CMK (cell line): Measurements from ENCODE around the gene TPM2.

Experiments used
- DNase-seq: peaks from one replicate; pipeline ENCODE4 v3.0.0-alpha.2; 2010; ENCODE audit warnings: low read depth

Gene TPM2

GRCh38 chr9:35718721-35719511, 29.2 kb upstream of the TPM2 start:
- no peak for DNase-seq

- DNase-seq, result no peak
Observed at GRCh38 chr9:35717132-35717870, 27.6 kb upstream of the TPM2 start.

DNA sequence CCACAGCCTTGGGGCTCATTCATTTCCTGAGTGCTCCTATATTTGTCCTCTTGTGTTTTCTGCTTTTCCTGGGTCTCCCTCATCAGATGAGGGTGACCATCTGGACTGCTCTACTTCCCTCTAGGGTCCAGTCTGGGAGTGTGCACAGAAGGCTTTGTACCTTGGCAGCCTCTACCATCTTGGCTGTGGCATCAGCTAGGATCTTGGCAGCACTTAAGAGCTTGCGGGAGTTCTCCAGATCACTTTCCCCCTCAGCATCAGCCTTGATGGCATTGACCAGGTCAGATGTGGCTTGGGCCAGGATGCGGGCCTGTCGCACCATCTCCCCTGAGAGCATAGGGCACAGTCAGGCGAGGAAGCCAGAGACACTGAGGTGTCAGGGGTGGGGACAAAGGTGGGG, 26.5 kb upstream of the TPM2 start:
- DNase-seq, result no peak

GRCh38 chr9:35714579-35715252, 25.0 kb upstream of the TPM2 start:
- no peak for DNase-seq

DNA sequence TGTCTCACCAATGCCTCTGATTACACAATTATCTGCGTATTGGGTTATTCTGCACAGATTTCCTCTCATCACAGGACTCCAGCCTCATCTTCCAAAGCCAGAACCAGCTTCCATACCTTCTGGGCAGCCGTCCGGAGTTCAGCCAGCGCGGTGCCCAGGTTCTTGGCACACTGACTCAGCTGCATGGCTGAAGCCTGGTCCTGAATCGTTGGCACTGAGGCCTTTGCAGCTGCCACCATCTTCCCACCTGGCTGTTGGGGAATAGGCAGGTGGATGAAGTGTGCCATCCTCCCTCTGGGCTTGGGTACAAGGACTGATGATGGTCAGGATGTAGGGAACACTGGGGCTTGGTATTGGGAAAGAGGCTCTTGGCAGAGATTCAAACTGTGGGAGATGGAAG, 24.4 kb upstream of the TPM2 start:
- no peak for DNase-seq

DNA sequence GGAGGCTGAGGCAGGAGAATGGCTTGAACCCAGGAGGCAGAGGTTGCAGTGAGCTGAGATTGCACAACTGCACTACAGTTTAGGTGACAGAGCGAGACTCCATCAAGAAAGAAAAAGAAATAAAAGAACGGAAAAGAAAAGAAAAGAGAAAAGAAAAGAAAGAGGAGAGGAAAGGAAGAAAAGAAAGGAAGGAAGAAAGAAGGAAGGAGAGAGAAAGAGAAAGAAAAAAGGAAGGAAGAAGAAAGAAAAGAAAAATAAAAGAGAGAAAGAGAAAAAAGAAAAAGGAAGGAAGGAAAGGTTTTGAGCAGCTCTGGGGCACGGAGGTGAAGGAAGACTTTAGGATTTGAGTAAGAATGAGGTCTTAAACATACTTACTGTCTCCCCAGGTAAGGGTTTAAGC, 23.9 kb upstream of the TPM2 start:
- DNase-seq, result no peak

DNA sequence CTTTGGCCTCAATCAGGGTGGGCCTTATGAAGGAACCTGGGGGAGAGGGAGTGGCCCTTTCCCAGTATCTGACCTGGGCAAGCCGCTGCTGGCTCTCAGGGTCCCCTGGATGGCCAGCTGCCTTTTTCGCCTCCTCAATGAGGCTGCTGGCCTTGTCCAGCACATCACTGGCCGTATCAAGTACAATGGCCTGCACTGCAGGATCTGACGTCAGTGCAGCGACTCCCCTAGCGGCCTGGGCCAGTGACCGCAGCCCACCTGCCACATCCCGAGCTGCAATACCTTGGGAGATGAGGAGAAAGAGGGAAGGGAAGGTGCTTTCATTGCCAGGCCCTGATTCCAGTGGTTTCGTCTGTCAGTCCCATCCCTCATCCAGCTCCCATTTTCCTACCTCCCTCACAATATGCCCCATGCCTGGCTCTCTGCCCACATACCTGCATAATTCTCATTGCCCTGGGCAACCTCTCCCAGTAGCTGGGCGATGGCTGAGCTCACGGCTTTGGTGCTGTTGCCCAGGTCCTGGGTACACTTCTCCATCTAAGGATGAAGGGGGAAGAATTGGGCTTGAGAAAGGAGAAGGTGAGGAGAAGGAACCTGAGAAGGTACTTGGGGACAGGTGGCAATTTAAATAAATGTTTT, 23.2 kb upstream of the TPM2 start:
- no peak for DNase-seq

- no peak for DNase-seq
Observed at GRCh38 chr9:35711501-35712428, 22.0 kb upstream of the TPM2 start.

GRCh38 chr9:35710818-35711500, 21.2 kb upstream of the TPM2 start:
- no peak for DNase-seq

DNA sequence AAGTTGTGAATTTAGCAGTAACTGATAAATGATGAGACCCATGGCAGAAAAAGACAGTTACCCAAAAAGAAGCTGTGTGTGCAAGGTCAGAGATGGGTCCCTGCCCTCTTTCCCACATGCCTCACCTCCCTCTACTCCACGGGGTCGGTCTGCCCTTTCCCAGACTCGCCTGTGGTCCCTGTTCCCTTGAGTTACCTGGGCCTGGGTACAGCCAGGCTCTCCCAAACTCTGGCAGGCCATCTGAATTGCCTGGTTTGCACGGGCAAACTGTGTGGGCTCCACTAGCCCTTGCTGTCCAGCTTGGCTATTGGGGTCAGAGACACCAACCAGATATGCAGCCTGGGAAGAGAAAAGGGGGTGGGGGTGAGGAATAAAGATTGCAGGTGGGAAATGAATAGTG, 18.4 kb upstream of the TPM2 start:
- no peak for DNase-seq

GRCh38 chr9:35706951-35707350, 17.2 kb upstream of the TPM2 start:
- no peak for DNase-seq

DNA sequence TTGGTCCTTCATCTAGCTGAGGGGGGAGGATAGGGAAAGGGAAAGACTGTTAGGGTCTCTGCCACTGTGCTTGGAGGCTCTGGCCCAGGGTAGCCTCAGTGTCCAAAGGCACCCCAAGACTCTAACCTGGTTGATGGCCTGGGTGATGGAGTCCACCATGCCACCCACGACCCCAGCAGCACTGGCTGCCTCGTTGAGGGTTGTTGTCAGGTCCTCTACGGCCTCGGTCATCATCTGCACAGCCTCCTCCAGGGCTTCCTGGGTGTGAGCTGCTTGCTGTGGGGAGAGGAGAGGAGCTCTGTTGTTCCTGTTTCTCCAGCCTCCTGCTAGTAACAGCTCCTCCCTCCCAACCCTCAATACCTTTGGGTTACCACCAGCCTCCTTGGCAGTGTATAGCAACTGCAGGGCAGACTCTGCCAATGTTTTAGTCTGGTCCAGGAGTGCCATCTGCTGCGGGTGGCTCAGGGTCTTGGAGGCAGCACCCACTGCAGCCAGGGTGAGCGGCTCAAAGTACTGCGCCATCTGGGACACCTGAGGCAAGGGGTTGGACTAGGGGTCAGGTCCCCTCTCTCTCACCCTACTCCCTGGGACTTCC, 16.2 kb upstream of the TPM2 start:
- no peak for DNase-seq

DNA sequence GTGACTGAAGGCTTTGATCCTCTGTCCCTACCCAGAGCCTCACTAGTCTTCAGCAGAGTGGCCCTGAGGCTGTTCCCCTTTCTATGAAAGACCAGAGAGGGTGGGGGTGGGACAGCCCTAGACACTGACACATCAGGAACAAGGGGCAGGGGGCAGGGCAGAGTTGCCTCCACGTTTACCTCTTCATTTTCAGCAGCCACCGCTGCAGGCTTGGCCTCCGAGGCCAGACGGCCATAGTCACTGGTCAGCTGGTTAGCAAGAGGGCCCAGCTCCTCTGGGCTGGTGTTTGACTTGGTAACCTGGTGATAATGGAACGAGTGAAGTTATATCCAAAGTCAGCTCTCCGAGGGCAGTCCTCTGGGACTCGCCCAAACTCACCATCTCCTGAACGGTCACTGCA, 15.6 kb upstream of the TPM2 start:
- no peak for DNase-seq

DNA sequence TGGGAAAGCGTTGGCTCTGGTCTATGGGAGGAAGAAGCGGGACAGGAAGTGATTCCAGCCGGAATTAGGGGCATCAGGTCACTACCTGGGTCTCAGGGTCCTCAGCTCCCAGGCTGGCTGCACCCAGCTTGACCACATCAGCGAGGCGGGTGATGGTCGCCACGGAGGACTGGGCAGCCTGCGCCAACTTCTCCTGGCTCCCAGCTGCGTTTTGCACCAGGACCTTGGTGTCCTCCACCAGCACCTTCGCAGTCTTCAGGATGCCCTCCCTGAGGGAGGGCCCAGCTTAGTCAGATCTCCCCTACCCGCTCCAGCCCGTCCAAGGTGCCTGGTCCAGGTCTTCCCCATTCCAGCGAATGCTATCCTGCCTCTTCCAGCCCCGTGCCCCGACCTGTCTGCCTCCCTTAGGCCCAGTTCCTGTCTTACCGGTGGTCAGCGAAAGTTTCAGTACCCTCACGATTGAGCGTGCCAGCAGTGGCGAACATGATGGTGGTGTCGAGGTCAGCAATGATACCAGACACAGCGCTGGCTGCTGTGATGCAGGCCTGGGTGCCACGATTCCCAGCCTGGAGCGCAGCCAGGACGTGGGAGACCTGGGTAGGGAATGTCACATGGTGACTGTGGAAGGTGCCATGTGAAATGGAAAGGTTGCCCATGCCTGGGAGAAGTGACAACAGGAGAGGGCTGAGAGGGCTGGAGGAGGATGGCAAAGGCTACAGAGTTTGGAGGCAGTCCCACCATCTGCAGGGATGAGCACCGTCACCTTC, 14.4 kb upstream of the TPM2 start:
- no peak for DNase-seq

- no peak for DNase-seq
Observed at GRCh38 chr9:35702696-35703095, 13.0 kb upstream of the TPM2 start.

DNA sequence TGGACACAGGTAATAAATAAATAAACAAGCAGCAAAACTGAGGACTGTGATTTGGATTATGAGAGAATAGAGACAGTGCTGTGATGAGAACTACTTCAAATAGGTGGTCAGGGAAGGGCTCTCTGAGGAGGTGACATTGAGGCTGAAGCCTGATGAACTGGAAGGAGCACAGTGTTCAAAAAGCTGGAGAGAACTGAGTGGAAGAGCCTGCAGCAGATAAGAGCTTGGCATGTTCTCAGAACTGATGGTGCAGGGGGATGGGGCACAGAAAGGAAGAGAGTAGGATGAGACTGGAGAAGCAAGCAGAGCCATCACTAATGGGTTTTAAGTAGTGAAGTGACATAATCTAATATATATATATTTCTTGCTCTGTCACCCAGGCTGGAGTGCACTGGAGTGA, 11.2 kb upstream of the TPM2 start:
- DNase-seq, result no peak

- DNase-seq, result no peak
Observed at GRCh38 chr9:35700031-35700430, 10.3 kb upstream of the TPM2 start.

- no peak for DNase-seq
Observed at GRCh38 chr9:35698231-35698630, 8.5 kb upstream of the TPM2 start.

DNA sequence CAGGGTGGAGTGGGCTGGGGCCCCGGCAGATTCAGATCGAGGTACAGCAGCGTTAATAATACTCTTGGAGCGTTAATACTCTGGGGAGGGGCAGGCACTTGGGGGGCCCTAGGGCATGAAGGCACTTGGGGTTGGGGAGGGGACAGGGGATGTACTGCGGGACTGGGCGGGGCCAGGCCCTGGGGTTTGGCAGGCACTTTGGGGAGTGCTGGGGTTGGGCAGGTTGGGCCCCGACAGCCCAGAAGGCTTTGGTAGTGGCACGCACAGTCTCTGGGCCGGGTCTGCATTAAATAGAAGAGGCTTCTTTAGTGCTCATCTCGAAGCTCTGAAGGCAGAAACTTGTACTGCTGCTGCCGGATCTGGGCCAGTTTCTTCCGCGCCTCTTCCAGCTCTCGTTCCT, 7.8 kb upstream of the TPM2 start:
- no peak for DNase-seq
